SU-DHL-6 (cell line): ENCODE results near the gene GIMAP8.

Source experiments
- H2AFZ ChIP-seq: fragments of 200-600 bp; sonication (generic); 2 replicates; pipeline ENCODE4 v1.6.1; 2014; ENCODE audit warnings: low read depth, mild to moderate bottlenecking, moderate library complexity, mixed read lengths, antibody characterized with exemption, low read length; ENCODE audit not compliant: severe bottlenecking
- H3F3A ChIP-seq: fragments of 200-600 bp; shearing (Covaris generic); 2 replicates; pipeline ENCODE4 v1.6.0; 2016; ENCODE audit warnings: antibody characterized with exemption, mild to moderate bottlenecking; ENCODE audit not compliant: insufficient read depth
- H3K27ac ChIP-seq: fragments of 200-600 bp; sonication (generic); 2 replicates; pipeline ENCODE4 v1.5.1; 2016; ENCODE audit warnings: low read depth, mild to moderate bottlenecking, low read length, moderate library complexity, mixed read lengths
- H3K27me3 ChIP-seq: fragments of 200-600 bp; sonication (generic), shearing (Covaris generic); 2 replicates; pipeline ENCODE4 v1.6.0; 2014; ENCODE audit warnings: mild to moderate bottlenecking, low read length
- H3K36me3 ChIP-seq: fragments of 200-600 bp; sonication (generic); 2 replicates; pipeline ENCODE4 v1.6.1; 2014; ENCODE audit warnings: mild to moderate bottlenecking, low read length, mixed read lengths
- H3K4me2 ChIP-seq: fragments of 300-600, 200-600 bp; shearing (Covaris generic), sonication (generic); 2 replicates; pipeline ENCODE4 v1.6.0; 2014; ENCODE audit warnings: low read length, low read depth, mild to moderate bottlenecking; ENCODE audit not compliant: poor library complexity, severe bottlenecking
- H3K4me3 ChIP-seq: fragments of 200-600 bp; sonication (generic); 2 replicates; pipeline ENCODE4 v1.5.1; 2014; ENCODE audit warnings: antibody characterized with exemption, low read length, mild to moderate bottlenecking, mixed read lengths; ENCODE audit not compliant: insufficient read depth, poor library complexity, severe bottlenecking
- H3K79me2 ChIP-seq: fragments of 200-600 bp; sonication (generic); 2 replicates; pipeline ENCODE4 v1.6.1; 2014; ENCODE audit warnings: mild to moderate bottlenecking, low read length, moderate library complexity; ENCODE audit not compliant: insufficient read depth
- H3K9ac ChIP-seq: fragments of 200-600 bp; sonication (generic); 2 replicates; pipeline ENCODE4 v1.7.0; 2014; ENCODE audit warnings: mild to moderate bottlenecking, low read length
- H3K9me2 ChIP-seq: fragments of 200-600 bp; sonication (generic); replicated peaks from 2 replicates; pipeline ENCODE4 v1.6.1; 2014; ENCODE audit warnings: low read length; ENCODE audit not compliant: insufficient read depth
- H3K9me3 ChIP-seq: fragments of 200-600 bp; sonication (generic); 2 replicates; pipeline ENCODE4 v1.6.1; 2014; ENCODE audit warnings: low read length, mixed read lengths; ENCODE audit not compliant: insufficient read depth
- H4K20me1 ChIP-seq: fragments of 200-600 bp; sonication (generic); 2 replicates; pipeline ENCODE4 v1.6.1; 2014; ENCODE audit warnings: low read depth, mild to moderate bottlenecking, antibody characterized with exemption, low read length, moderate library complexity, mixed read lengths
- CTCF ChIP-seq: fragments of 200-600 bp; sonication (generic); IDR thresholded peaks from one replicate; pipeline ENCODE4 v1.5.1; 2017; ENCODE audit warnings: antibody characterized with exemption, mild to moderate bottlenecking, low read length, moderate library complexity; ENCODE audit not compliant: insufficient read depth, poor library complexity, severe bottlenecking
- EZH2phosphoT487 ChIP-seq: fragments of 200-600 bp; sonication (generic), shearing (Covaris generic); conservative IDR thresholded peaks from 2 replicates; pipeline ENCODE4 v1.6.1; 2018; ENCODE audit warnings: mild to moderate bottlenecking, antibody characterized with exemption, low read length, moderate library complexity, mixed read lengths

The GIMAP8 gene

GRCh38 chr7:150406312-150406566, 44.2 kb upstream of the GIMAP8 start:
- H2AFZ ChIP-seq: no peak overlapping the region
- H3F3A ChIP-seq: no peaks in the 10 kb centered on the region
- H3K4me2 ChIP-seq: peak overlapping the region; percentile 41
- H3K27ac ChIP-seq: no peak overlapping the region
- no peak overlapping the region for H3K4me3 ChIP-seq
- H4K20me1 ChIP-seq: no peaks in the 10 kb centered on the region
- no peaks in the 10 kb centered on the region for H3K79me2 ChIP-seq
- H3K9me3 ChIP-seq: no peaks in the 10 kb centered on the region
- H3K9me2 ChIP-seq: no peaks in the 10 kb centered on the region
- H3K36me3 ChIP-seq: no peaks in the 10 kb centered on the region
- no peaks in the 10 kb centered on the region for H3K27me3 ChIP-seq
- H3K9ac ChIP-seq: no peak overlapping the region
- TF ChIP-seq CTCF (no peak), EZH2phosphoT487 (no peak)

GRCh38 chr7:150406567-150407421, 43.6 kb upstream of the GIMAP8 start:
- no peaks in the 10 kb centered on the region for H3K36me3 ChIP-seq
- peak overlapping the region; percentile 41 for H3K4me2 ChIP-seq
- H3K4me3 ChIP-seq: no peak overlapping the region
- H3K9ac ChIP-seq: no peak overlapping the region
- H3K27ac ChIP-seq: no peak overlapping the region
- no peaks in the 10 kb centered on the region for H3K79me2 ChIP-seq
- no peaks in the 10 kb centered on the region for H3K27me3 ChIP-seq
- H3F3A ChIP-seq: no peaks in the 10 kb centered on the region
- no peaks in the 10 kb centered on the region for H4K20me1 ChIP-seq
- H3K9me3 ChIP-seq: no peaks in the 10 kb centered on the region
- peak overlapping the region; percentile 3 for H2AFZ ChIP-seq
- TF ChIP-seq CTCF (no peak), EZH2phosphoT487 (no peak)
- H3K9me2 ChIP-seq: no peaks in the 10 kb centered on the region

GRCh38 chr7:150407588-150408392, 42.6 kb upstream of the GIMAP8 start:
- Histone ChIP-seq H3K79me2 (no peaks in the 10 kb centered on the region), H3K9me3 (no peaks in the 10 kb centered on the region), H4K20me1 (no peaks in the 10 kb centered on the region), H3K4me3 (no peak overlapping the region), H3K9ac (no peak overlapping the region), H3K36me3 (no peaks in the 10 kb centered on the region), H3K9me2 (no peaks in the 10 kb centered on the region), H2AFZ (no peak overlapping the region), H3K4me2 (no peak overlapping the region), H3F3A (no peaks in the 10 kb centered on the region), H3K27me3 (no peaks in the 10 kb centered on the region), H3K27ac (no peak overlapping the region)
- TF ChIP-seq CTCF (no peak), EZH2phosphoT487 (no peak)
